Glomerular endothelial cell (primary cell): Measurements from ENCODE around the gene RHOT1. TPM values are rescaled to one million over a fixed set of nuclear protein-coding genes. Genes with fewer than 3 reads are reported as not detected.
"Not testable (repeated sequence)": the region's sequence is repeated elsewhere in the genome, so short reads cannot be mapped to it uniquely, and the experiment has no call there.

Experiments used
- DNase-seq: peaks from one replicate; pipeline ENCODE4 v3.0.0-alpha.2; 2011; ENCODE audit warnings: low read depth, low spot score; ENCODE audit errors: extremely low read depth
- total RNA-seq: library from RNA; depleted of rRNA; stranded (reverse); fragments of >200 nt; gene quantifications from 2 replicates; pipeline ENCODE4 v1.2.3, GENCODE V29; 2015

RHOT1 gene
- total RNA-seq, 1 donor from 2014 or later = 27.0 TPM

- no peak for DNase-seq
Measured at GRCh38 chr17:32158870-32159585, 16.7 kb downstream of the RHOT1 start.

- no peak for DNase-seq
Measured at GRCh38 chr17:32159586-32160438, 17.5 kb downstream of the RHOT1 start.

- no peak for DNase-seq
Measured at GRCh38 chr17:32160526-32160925, 18.2 kb downstream of the RHOT1 start.

- DNase-seq = no peak
Measured at GRCh38 chr17:32161029-32161428, 18.7 kb downstream of the RHOT1 start.

GRCh38 chr17:32161506-32162365, 19.4 kb downstream of the RHOT1 start:
- no peak for DNase-seq

GRCh38 chr17:32174889-32175288, 32.6 kb downstream of the RHOT1 start:
- no peak for DNase-seq

- not testable (repeated sequence) for DNase-seq
Measured at GRCh38 chr17:32178679-32179078, 36.4 kb downstream of the RHOT1 start.

GRCh38 chr17:32179103-32179502, 36.8 kb downstream of the RHOT1 start:
- not testable (repeated sequence) for DNase-seq

GRCh38 chr17:32179526-32179925, 37.2 kb downstream of the RHOT1 start:
- DNase-seq = not testable (repeated sequence)

GRCh38 chr17:32180262-32180661, 38.0 kb downstream of the RHOT1 start:
- not testable (repeated sequence) for DNase-seq

- DNase-seq = no peak
Measured at GRCh38 chr17:32185875-32186274, 43.6 kb downstream of the RHOT1 start.

GRCh38 chr17:32187271-32187670, 45.0 kb downstream of the RHOT1 start:
- DNase-seq = no peak

GRCh38 chr17:32189343-32189742, 47.0 kb downstream of the RHOT1 start:
- DNase-seq = no peak

GRCh38 chr17:32191306-32191705, 49.0 kb downstream of the RHOT1 start:
- no peak for DNase-seq

- DNase-seq = no peak
Measured at GRCh38 chr17:32192379-32192778, 50.1 kb downstream of the RHOT1 start.

- no peak for DNase-seq
Measured at GRCh38 chr17:32197987-32198386, 55.7 kb downstream of the RHOT1 start.

- DNase-seq = no peak
Measured at GRCh38 chr17:32206861-32207260, 64.6 kb downstream of the RHOT1 start.

GRCh38 chr17:32208436-32208835, 66.1 kb downstream of the RHOT1 start:
- DNase-seq = no peak

GRCh38 chr17:32209608-32210007, 67.3 kb downstream of the RHOT1 start:
- no peak for DNase-seq

- no peak for DNase-seq
Measured at GRCh38 chr17:32211671-32212070, 69.4 kb downstream of the RHOT1 start.

- no peak for DNase-seq
Measured at GRCh38 chr17:32215696-32216095, 73.4 kb downstream of the RHOT1 start.
